Left renal pelvis (tissue), 4 donors: ENCODE results near the gene KLF13. TPM values are rescaled to one million over a fixed set of nuclear protein-coding genes. Genes with fewer than 3 reads are reported as not detected.

Experiments
- DNase-seq, 4 donors: peaks; one replicate each; pipeline ENCODE4 v3.0.0-alpha.2; 2013; ENCODE audit warnings: low read depth in 4 of 4, low spot score in 3 of 4
- polyA plus RNA-seq, 4 donors: library from polyadenylated mRNA; unstranded; fragments of 120-200 nt; gene quantifications; one replicate each; pipeline ENCODE4 v1.2.1, GENCODE V29; 2013; ENCODE audit not compliant: insufficient read length in 4 of 4

The KLF13 gene
- polyA plus RNA-seq, 4 donors, result 40.1 to 69.5 (median 67.1) TPM

- no peak for DNase-seq
Observed at GRCh38 chr15:31314380-31314779, 12.3 kb upstream of the KLF13 start.

- DNase-seq, result no peak
Observed at GRCh38 chr15:31316135-31316795, 10.4 kb upstream of the KLF13 start.

- DNase-seq, result no peak
Observed at GRCh38 chr15:31317017-31317416, 9.6 kb upstream of the KLF13 start.

- DNase-seq, result no peak
Observed at GRCh38 chr15:31317421-31318327, 9.0 kb upstream of the KLF13 start.

- DNase-seq, result no peak
Observed at GRCh38 chr15:31318429-31318828, 8.2 kb upstream of the KLF13 start.

- DNase-seq, result no peak
Observed at GRCh38 chr15:31320022-31320421, 6.6 kb upstream of the KLF13 start.

- DNase-seq, result no peak
Observed at GRCh38 chr15:31321418-31321817, 5.2 kb upstream of the KLF13 start.

GRCh38 chr15:31322504-31322903 is 4.1 kb upstream of the KLF13 start:
- no peak for DNase-seq

- no peak for DNase-seq
Observed at GRCh38 chr15:31323627-31324026, 3.0 kb upstream of the KLF13 start.

GRCh38 chr15:31324186-31324585 is 2.4 kb upstream of the KLF13 start:
- no peak for DNase-seq

GRCh38 chr15:31324806-31325594 is 1.6 kb upstream of the KLF13 start:
- no peak for DNase-seq

- peak in 1 of 4 donors; percentile 54 for DNase-seq
Observed at GRCh38 chr15:31325595-31326155, 960 bp upstream of the KLF13 start.

- DNase-seq, result peak in 1 of 4 donors; percentile 51
Observed at GRCh38 chr15:31326875-31327668, 437 bp downstream of the KLF13 start.

GRCh38 chr15:31327669-31328427 is 1.2 kb downstream of the KLF13 start:
- DNase-seq, result no peak

- no peak for DNase-seq
Observed at GRCh38 chr15:31328428-31328968, 1.9 kb downstream of the KLF13 start.

GRCh38 chr15:31328969-31329639 is 2.5 kb downstream of the KLF13 start:
- no peak for DNase-seq

GRCh38 chr15:31329640-31330010 is 3.0 kb downstream of the KLF13 start:
- no peak for DNase-seq

GRCh38 chr15:31330111-31330785 is 3.6 kb downstream of the KLF13 start:
- DNase-seq, result no peak
